Prostate gland (tissue), 2 donors: ENCODE data around the gene SUMO1. TPM values are rescaled to one million over a fixed set of nuclear protein-coding genes. Genes with fewer than 3 reads are reported as not detected.

ENCODE experiments used
- DNase-seq: peaks from one replicate; pipeline ENCODE4 v3.0.0-alpha.2; 2019; ENCODE audit warnings: low spot score
- H3K27ac ChIP-seq, 2 donors: fragments of 200-600 bp; sonication (generic); 2 replicates each; pipeline ENCODE4 v1.5.1; 2017 to 2019
- H3K27me3 ChIP-seq: fragments of 200-600 bp; sonication (generic); replicated peaks from 2 replicates; pipeline ENCODE4 v1.5.1; 2019; ENCODE audit not compliant: insufficient read depth
- H3K36me3 ChIP-seq, 2 donors: fragments of 200-600 bp; sonication (generic); 1 replicate in 1 of 2; 2 replicates in 1 of 2; pipeline versions ENCODE4 v1.5.1 to v1.8.1; 2017 to 2019
- H3K4me1 ChIP-seq: fragments of 200-600 bp; sonication (generic); replicated peaks from 2 replicates; pipeline ENCODE4 v1.5.1; 2019
- H3K4me3 ChIP-seq, 2 donors: fragments of 200-600 bp; sonication (generic); 2 replicates each; pipeline ENCODE4 v1.5.1; 2017 to 2019
- H3K9me3 ChIP-seq: fragments of 200-600 bp; sonication (generic); 2 replicates; pipeline ENCODE4 v1.5.1; 2017
- CTCF ChIP-seq, 4 experiments: fragments of 200-600 bp in 2 of 4; fragments of 450-650 bp in 2 of 4; sonication (generic) in 2 of 4; IDR thresholded peaks; 1 replicate in 3 of 4; 2 replicates in 1 of 4; pipeline ENCODE4 v1.5.1; 2016 to 2019; ENCODE audit warnings: antibody characterized with exemption in 4 of 4, mild to moderate bottlenecking in 2 of 4, moderate library complexity in 2 of 4
- POLR2A ChIP-seq: fragments of 450-650 bp; IDR thresholded peaks from one replicate; pipeline ENCODE4 v1.6.1; 2016; ENCODE audit warnings: antibody characterized with exemption, mild to moderate bottlenecking
- POLR2AphosphoS5 ChIP-seq: sonication (generic); formaldehyde crosslinking; IDR thresholded peaks from one replicate; pipeline ENCODE4 v1.6.1; 2017; ENCODE audit warnings: antibody characterized with exemption
- WGBS: methylation state at CpG from one replicate; pipeline ENCODE4 v1.1.5; 2018; 5-methylcytosine and 5-hydroxymethylcytosine counted together
- intact Hi-C: fragments of 100-400 bp; cut with DNase I; formaldehyde crosslinking; loops from one replicate; pipeline ENCODE4 v1.14.2; 2022
- total RNA-seq, 2 donors: library from RNA; depleted of rRNA; stranded (reverse); fragments of >200 nt; gene quantifications; one replicate each; pipeline ENCODE4 v1.1.0, GENCODE V29; 2016

SUMO1 gene
- total RNA-seq, 2 donors from 2014 or later = 70.4 to 95.4 TPM

- Histone ChIP-seq H3K27ac (no peak overlapping the region), H3K9me3 (no peaks in the 10 kb centered on the region), H3K36me3 (no peaks in the 10 kb centered on the region), H3K27me3 (no peaks in the 10 kb centered on the region), H3K4me3 (no peak overlapping the region), H3K4me1 (no peaks in the 10 kb centered on the region)
- TF ChIP-seq POLR2AphosphoS5 = no peak
- no peak for TF ChIP-seq CTCF (IDR thresholded peaks at IDR 0.05)
- no peak for TF ChIP-seq POLR2A
- intact Hi-C loops = loop anchor here (5.0 kb wide), 1 partner anchor 134 kb away; no protein-coding TSS in a partner anchor
- 14% methylated on average over 23 of the region's 32 CpGs for WGBS
- DNase-seq = no peak
Observed at GRCh38 chr2:202171241-202171825, 67.1 kb downstream of the SUMO1 start.

GRCh38 chr2:202169832-202170424, 68.5 kb downstream of the SUMO1 start:
- H3K36me3 ChIP-seq = no peaks in the 10 kb centered on the region
- H3K4me3 ChIP-seq = no peak overlapping the region
- no peak for DNase-seq
- H3K9me3 ChIP-seq = no peaks in the 10 kb centered on the region
- intact Hi-C loops = loop anchor here (5.0 kb wide), 1 partner anchor 133 kb away; no protein-coding TSS in a partner anchor
- H3K27ac ChIP-seq = no peak overlapping the region
- TF ChIP-seq CTCF (IDR thresholded peaks at IDR 0.05) (no peak), POLR2AphosphoS5 (no peak)
- no peaks in the 10 kb centered on the region for H3K27me3 ChIP-seq
- H3K4me1 ChIP-seq = no peaks in the 10 kb centered on the region
- WGBS = 89% methylated on average over 8 of the region's 8 CpGs

- DNase-seq = no peak
- no peak for TF ChIP-seq CTCF (IDR thresholded peaks at IDR 0.05)
- no peak for TF ChIP-seq POLR2A
- TF ChIP-seq POLR2AphosphoS5 = no peak
- H3K27ac ChIP-seq = no peak overlapping the region
- no peaks in the 10 kb centered on the region for H3K36me3 ChIP-seq
- H3K4me1 ChIP-seq = no peaks in the 10 kb centered on the region
- H3K9me3 ChIP-seq = no peaks in the 10 kb centered on the region
- no peak overlapping the region for H3K4me3 ChIP-seq
- intact Hi-C loops = no loop called here
- H3K27me3 ChIP-seq = no peaks in the 10 kb centered on the region
Observed at GRCh38 chr2:202169131-202169530, 69.3 kb downstream of the SUMO1 start.

GRCh38 chr2:202165945-202166344, 72.5 kb downstream of the SUMO1 start:
- 58% methylated on average over 1 of the region's 1 CpG for WGBS
- DNase-seq = no peak
- Histone ChIP-seq H3K27me3 (no peaks in the 10 kb centered on the region), H3K9me3 (no peaks in the 10 kb centered on the region), H3K4me1 (no peaks in the 10 kb centered on the region), H3K27ac (no peak overlapping the region), H3K4me3 (no peak overlapping the region), H3K36me3 (no peaks in the 10 kb centered on the region)
- intact Hi-C loops = no loop called here
- TF ChIP-seq POLR2A (no peak), CTCF (IDR thresholded peaks at IDR 0.05) (no peak), POLR2AphosphoS5 (no peak)

GRCh38 chr2:202165208-202165607, 73.2 kb downstream of the SUMO1 start:
- no peak for DNase-seq
- 79% methylated on average over 5 of the region's 5 CpGs for WGBS

More at GRCh38 chr2:202165208-202165607, 73.2 kb downstream of the SUMO1 start:
- intact Hi-C loops = no loop called here
- H3K9me3 ChIP-seq = no peaks in the 10 kb centered on the region
- H3K27me3 ChIP-seq = no peaks in the 10 kb centered on the region
- H3K36me3 ChIP-seq = no peaks in the 10 kb centered on the region
- H3K27ac ChIP-seq = no peak overlapping the region
- TF ChIP-seq POLR2AphosphoS5 = no peak
- no peak for TF ChIP-seq POLR2A
- no peak for TF ChIP-seq CTCF (IDR thresholded peaks at IDR 0.05)
- no peak overlapping the region for H3K4me3 ChIP-seq
- no peaks in the 10 kb centered on the region for H3K4me1 ChIP-seq
